ENCODE data around the gene GPR25. TPM values are rescaled to one million over a fixed set of nuclear protein-coding genes. Genes with fewer than 3 reads are reported as not detected.

Gene GPR25
- total and polyA plus RNA-seq, 5 donors from 2014 or later: 1.2 to 41.0 (median 21.4) TPM

DNA sequence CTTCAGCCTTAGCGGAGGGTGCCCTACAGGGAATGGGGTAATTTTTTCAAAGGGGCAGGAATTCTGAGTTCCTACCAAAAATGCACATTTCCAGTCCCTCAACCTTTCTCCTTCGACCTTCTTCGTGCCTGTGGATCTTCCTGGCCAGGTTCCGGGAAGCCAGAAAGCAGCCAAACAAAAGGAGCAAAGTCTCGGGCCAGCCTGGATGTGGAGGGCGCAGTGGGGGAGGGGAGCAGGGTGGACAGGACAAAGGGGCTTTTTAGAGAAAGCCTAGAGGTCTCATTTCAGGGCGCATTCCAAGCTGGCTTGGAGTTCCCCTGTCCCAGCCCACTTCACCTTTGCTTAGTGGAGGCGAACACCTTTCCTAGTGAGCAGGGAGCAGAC, 19.0 kb downstream of the GPR25 start:
- Histone ChIP-seq H3K27ac (ENCODE audit: insufficient read depth, low read length, poor library complexity, severe bottlenecking) (no peak overlapping the region), H3K36me3 (ENCODE audit: control insufficient read depth, insufficient read depth, low read length) (no peaks in the 10 kb centered on the region), H3K4me3 (ENCODE audit: low read depth, low read length) (no peak overlapping the region), H3K9me3 (ENCODE audit: control insufficient read depth in 2 of 2, low read length in 2 of 2) (no peaks in the 10 kb centered on the region), H3K4me1 (ENCODE audit: control insufficient read depth, insufficient read depth, low read length, poor library complexity, severe bottlenecking) (peaks cover 45% of the 10 kb centered on the region), H3K27me3 (ENCODE audit: control insufficient read depth, insufficient read depth, low read length) (peaks cover 13% of the 10 kb centered on the region)
- ATAC-seq (ENCODE audit: low read depth in 2 of 2): no peak
- H3K27ac Mint-ChIP-seq: peak overlapping the region in 2 of 3 donors; percentile 49 to 51
- H3K4me3 Mint-ChIP-seq: peak overlapping the region; percentile 10 to 83 (median 76)
- H3K9me3 Mint-ChIP-seq: no peaks in the 10 kb centered on the region
- no peak for DNase-seq
- H3K4me1 Mint-ChIP-seq: peaks cover 9 to 56% (median 33%) of the 10 kb centered on the region in 4 donors
- no peaks in the 10 kb centered on the region for H3K36me3 Mint-ChIP-seq
- H3K27me3 Mint-ChIP-seq: peaks cover 60% of the 10 kb centered on the region

DNA sequence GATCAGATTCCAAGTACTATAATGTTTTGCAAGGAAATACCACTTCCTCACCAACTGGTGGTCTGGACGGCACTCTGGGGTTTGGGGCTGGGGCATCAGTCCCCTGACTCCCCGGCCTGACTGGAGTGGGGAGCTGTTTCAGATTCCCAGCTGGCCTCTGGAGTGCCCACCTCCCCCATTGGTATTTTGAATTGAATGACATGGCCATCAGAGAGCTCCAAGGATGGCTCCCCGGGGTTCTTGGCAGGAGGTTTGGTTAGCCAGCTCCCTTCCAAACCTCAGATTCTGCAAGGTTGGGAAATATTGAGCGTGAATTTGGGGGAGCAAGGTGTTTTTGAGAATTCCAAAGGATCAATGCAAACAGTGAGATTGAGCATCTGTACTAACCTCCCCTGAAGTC, 19.8 kb downstream of the GPR25 start:
- Histone ChIP-seq H3K36me3 (ENCODE audit: control insufficient read depth, insufficient read depth, low read length) (no peaks in the 10 kb centered on the region), H3K4me1 (ENCODE audit: control insufficient read depth, insufficient read depth, low read length, poor library complexity, severe bottlenecking) (peaks cover 37% of the 10 kb centered on the region), H3K4me3 (ENCODE audit: low read depth, low read length) (no peak overlapping the region), H3K27me3 (ENCODE audit: control insufficient read depth, insufficient read depth, low read length) (peaks cover 13% of the 10 kb centered on the region), H3K27ac (ENCODE audit: insufficient read depth, low read length, poor library complexity, severe bottlenecking) (no peak overlapping the region), H3K9me3 (ENCODE audit: control insufficient read depth in 2 of 2, low read length in 2 of 2) (no peaks in the 10 kb centered on the region)
- peak overlapping the region in 1 of 3 donors; percentile 49 for H3K27ac Mint-ChIP-seq
- DNase-seq (no peak), ATAC-seq (ENCODE audit: low read depth in 2 of 2) (no peak)
- no peaks in the 10 kb centered on the region for H3K9me3 Mint-ChIP-seq
- peaks cover 65% of the 10 kb centered on the region for H3K27me3 Mint-ChIP-seq
- no peaks in the 10 kb centered on the region for H3K36me3 Mint-ChIP-seq
- H3K4me1 Mint-ChIP-seq: peaks cover 9 to 50% (median 29%) of the 10 kb centered on the region in 4 donors
- peak overlapping the region in 2 of 4 donors; percentile 13 to 14 for H3K4me3 Mint-ChIP-seq

DNA sequence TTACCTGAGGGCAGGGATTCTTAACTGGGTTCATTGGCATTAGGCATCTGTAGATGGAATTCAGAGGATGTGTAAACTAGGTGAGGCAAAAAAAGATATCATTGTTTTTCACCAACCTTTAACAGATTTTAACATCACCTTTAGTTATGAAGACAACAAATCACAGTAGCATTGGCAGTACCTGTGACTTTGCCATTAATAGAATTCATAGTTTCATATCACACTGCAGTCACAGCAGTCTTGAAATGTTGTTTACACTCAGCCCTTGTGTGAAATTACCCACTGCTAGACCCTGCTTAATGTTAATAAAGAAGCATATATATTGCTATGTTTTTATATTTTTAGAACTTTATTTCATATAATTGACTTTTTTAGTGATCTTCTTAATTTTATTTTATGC, 20.2 kb downstream of the GPR25 start:
- peaks cover 33% of the 10 kb centered on the region for H3K4me1 ChIP-seq (ENCODE audit: control insufficient read depth, insufficient read depth, low read length, poor library complexity, severe bottlenecking)
- peaks cover 13% of the 10 kb centered on the region for H3K27me3 ChIP-seq (ENCODE audit: control insufficient read depth, insufficient read depth, low read length)
- no peaks in the 10 kb centered on the region for H3K36me3 ChIP-seq (ENCODE audit: control insufficient read depth, insufficient read depth, low read length)
- H3K4me3 ChIP-seq (ENCODE audit: low read depth, low read length): no peak overlapping the region
- no peak for ATAC-seq (ENCODE audit: low read depth in 2 of 2)
- Mint-ChIP-seq H3K9me3 (no peaks in the 10 kb centered on the region), H3K36me3 (no peaks in the 10 kb centered on the region), H3K4me3 (peak overlapping the region in 2 of 4 donors; percentile 13 to 14), H3K27me3 (peaks cover 68% of the 10 kb centered on the region), H3K27ac (no peak overlapping the region), H3K4me1 (peaks cover 9 to 46% (median 25%) of the 10 kb centered on the region in 4 donors)
- no peak for DNase-seq
- no peak overlapping the region for H3K27ac ChIP-seq (ENCODE audit: insufficient read depth, low read length, poor library complexity, severe bottlenecking)
- H3K9me3 ChIP-seq (ENCODE audit: control insufficient read depth in 2 of 2, low read length in 2 of 2): no peaks in the 10 kb centered on the region

DNA sequence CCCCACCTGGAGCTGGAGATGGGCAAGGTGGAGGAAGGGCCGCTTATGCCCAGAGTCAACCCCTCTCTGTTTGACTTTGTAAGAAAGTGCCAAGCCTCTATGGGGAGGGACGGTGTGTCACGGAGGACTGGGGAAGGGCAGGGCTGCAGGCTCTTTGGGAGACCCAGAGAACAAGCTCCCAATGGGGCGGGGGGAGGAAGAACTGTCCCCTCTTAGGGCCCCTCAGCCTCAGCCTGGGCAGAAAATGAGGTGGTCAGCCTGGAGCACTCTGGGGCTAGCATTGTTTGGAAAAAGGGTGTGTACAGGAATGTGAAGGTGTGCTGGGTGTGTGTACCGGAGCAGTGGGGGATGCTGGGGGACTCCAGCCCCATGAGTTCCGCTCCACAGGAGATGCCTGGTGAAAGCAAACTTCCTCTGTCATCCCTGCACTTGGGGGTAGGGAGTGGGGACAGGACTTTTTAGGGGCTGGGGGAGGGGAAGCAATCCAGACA, 20.7 kb downstream of the GPR25 start:
- Histone ChIP-seq H3K27me3 (ENCODE audit: control insufficient read depth, insufficient read depth, low read length) (peaks cover 13% of the 10 kb centered on the region), H3K4me1 (ENCODE audit: control insufficient read depth, insufficient read depth, low read length, poor library complexity, severe bottlenecking) (peaks cover 28% of the 10 kb centered on the region), H3K36me3 (ENCODE audit: control insufficient read depth, insufficient read depth, low read length) (no peaks in the 10 kb centered on the region), H3K9me3 (ENCODE audit: control insufficient read depth in 2 of 2, low read length in 2 of 2) (no peaks in the 10 kb centered on the region), H3K4me3 (ENCODE audit: low read depth, low read length) (no peak overlapping the region), H3K27ac (ENCODE audit: insufficient read depth, low read length, poor library complexity, severe bottlenecking) (no peak overlapping the region)
- Mint-ChIP-seq H3K27ac (no peak overlapping the region), H3K9me3 (no peaks in the 10 kb centered on the region), H3K4me1 (peaks cover 9 to 41% (median 20%) of the 10 kb centered on the region in 4 donors), H3K27me3 (peaks cover 67% of the 10 kb centered on the region), H3K36me3 (no peaks in the 10 kb centered on the region), H3K4me3 (no peak overlapping the region)
- DNase-seq (no peak), ATAC-seq (ENCODE audit: low read depth in 2 of 2) (no peak)

GRCh38 chr1:200894712-200895442, 22.1 kb downstream of the GPR25 start, which contains the start of gene INAVA:
TSS of gene INAVA (plus strand) at chr1:200894900. CDS start at chr1:200898401, 3,501 bp downstream.
- H3K9me3 ChIP-seq (ENCODE audit: control insufficient read depth in 2 of 2, low read length in 2 of 2): no peaks in the 10 kb centered on the region
- Mint-ChIP-seq H3K36me3 (no peaks in the 10 kb centered on the region), H3K4me3 (no peak within 1 kb of the TSS), H3K27me3 (peaks cover 65% of the 10 kb centered on the region), H3K27ac (peak within 1 kb of the TSS in 1 of 3 donors; percentile 60), H3K9me3 (no peaks in the 10 kb centered on the region), H3K4me1 (peaks cover 0 to 27% (median 7%) of the 10 kb centered on the region in 4 donors)
- ATAC-seq (ENCODE audit: low read depth in 2 of 2) (no peak), DNase-seq (no peak)
- H3K4me1 ChIP-seq (ENCODE audit: control insufficient read depth, insufficient read depth, low read length, poor library complexity, severe bottlenecking): peaks cover 15% of the 10 kb centered on the region
- peaks cover 15% of the 10 kb centered on the region for H3K27me3 ChIP-seq (ENCODE audit: control insufficient read depth, insufficient read depth, low read length)
- no peaks in the 10 kb centered on the region for H3K36me3 ChIP-seq (ENCODE audit: control insufficient read depth, insufficient read depth, low read length)
- H3K4me3 ChIP-seq (ENCODE audit: low read depth, low read length): no peak within 1 kb of the TSS
- no peak within 1 kb of the TSS for H3K27ac ChIP-seq (ENCODE audit: insufficient read depth, low read length, poor library complexity, severe bottlenecking)

DNA sequence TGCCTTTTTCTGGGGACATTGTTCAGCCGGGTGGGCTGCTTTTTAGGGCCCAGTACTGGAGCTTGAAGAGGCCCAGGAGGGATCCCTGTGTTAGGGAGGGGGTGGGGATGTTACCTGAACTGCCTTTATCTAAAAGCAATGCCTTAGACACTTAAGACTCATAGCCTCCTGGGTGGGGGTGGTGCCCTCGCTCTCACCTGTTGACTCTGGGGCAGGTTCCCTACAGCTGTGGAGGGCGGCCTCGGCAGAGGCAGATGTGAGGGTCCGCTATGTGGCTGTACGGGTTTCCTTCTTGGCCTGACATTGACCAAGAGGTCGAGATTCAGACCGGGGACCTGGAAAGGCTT, 22.6 kb downstream of the GPR25 start:
- no peak overlapping the region for H3K4me3 ChIP-seq (ENCODE audit: low read depth, low read length)
- H3K4me1 ChIP-seq (ENCODE audit: control insufficient read depth, insufficient read depth, low read length, poor library complexity, severe bottlenecking): peaks cover 15% of the 10 kb centered on the region
- no peak overlapping the region for H3K4me3 Mint-ChIP-seq
- peaks cover 0 to 21% (median 4%) of the 10 kb centered on the region in 4 donors for H3K4me1 Mint-ChIP-seq
- H3K27me3 ChIP-seq (ENCODE audit: control insufficient read depth, insufficient read depth, low read length): peaks cover 14% of the 10 kb centered on the region
- DNase-seq (no peak), ATAC-seq (ENCODE audit: low read depth in 2 of 2) (no peak)
- no peaks in the 10 kb centered on the region for H3K36me3 Mint-ChIP-seq
- H3K9me3 ChIP-seq (ENCODE audit: control insufficient read depth in 2 of 2, low read length in 2 of 2): no peaks in the 10 kb centered on the region
- no peak overlapping the region for H3K27ac Mint-ChIP-seq
- no peaks in the 10 kb centered on the region for H3K9me3 Mint-ChIP-seq
- no peaks in the 10 kb centered on the region for H3K36me3 ChIP-seq (ENCODE audit: control insufficient read depth, insufficient read depth, low read length)
- no peak overlapping the region for H3K27ac ChIP-seq (ENCODE audit: insufficient read depth, low read length, poor library complexity, severe bottlenecking)
- H3K27me3 Mint-ChIP-seq: peaks cover 65% of the 10 kb centered on the region

DNA sequence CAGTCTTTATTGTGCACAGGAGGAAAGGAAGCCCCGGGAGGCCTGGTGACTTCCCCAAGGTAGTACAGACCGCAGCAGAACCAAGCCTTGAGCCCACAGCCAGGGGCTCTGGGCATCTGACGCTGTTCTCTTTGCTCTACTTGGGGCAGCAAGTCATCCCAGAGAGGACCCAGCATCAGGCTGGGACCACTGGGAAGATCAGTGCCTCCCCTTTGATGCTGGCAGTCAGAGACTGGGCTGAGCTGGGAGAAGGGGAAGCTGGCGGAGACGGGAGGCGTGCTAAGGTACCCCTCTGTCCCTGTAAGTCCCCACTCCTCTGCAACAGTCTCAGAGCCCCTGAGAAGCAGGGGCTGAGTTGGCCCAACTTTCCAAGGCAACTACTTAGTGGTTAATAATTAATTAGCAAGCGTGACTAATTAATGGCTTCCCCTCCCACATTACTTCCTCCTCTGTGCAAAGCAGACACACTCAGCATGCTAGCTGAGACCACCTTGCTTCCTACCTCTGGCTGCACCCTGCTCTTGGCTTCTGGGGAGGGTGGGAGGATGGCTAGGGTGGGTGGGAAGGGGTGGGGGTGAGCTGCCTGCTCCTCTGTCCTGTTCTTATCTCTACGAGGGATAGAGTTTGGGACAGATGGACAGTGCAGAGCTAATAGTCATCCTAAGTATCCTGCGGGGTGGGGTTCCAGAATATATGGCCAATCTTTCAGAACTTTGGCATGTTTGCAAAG, 23.2 kb downstream of the GPR25 start:
- no peak overlapping the region for H3K4me3 Mint-ChIP-seq

More for the DNA sequence above, 23.2 kb downstream of the GPR25 start:
- Histone ChIP-seq H3K9me3 (ENCODE audit: control insufficient read depth in 2 of 2, low read length in 2 of 2) (no peaks in the 10 kb centered on the region), H3K27ac (ENCODE audit: insufficient read depth, low read length, poor library complexity, severe bottlenecking) (no peak overlapping the region), H3K4me1 (ENCODE audit: control insufficient read depth, insufficient read depth, low read length, poor library complexity, severe bottlenecking) (peaks cover 9% of the 10 kb centered on the region), H3K27me3 (ENCODE audit: control insufficient read depth, insufficient read depth, low read length) (peaks cover 13% of the 10 kb centered on the region), H3K36me3 (ENCODE audit: control insufficient read depth, insufficient read depth, low read length) (no peaks in the 10 kb centered on the region), H3K4me3 (ENCODE audit: low read depth, low read length) (no peak overlapping the region)
- Mint-ChIP-seq H3K36me3 (no peaks in the 10 kb centered on the region), H3K27me3 (peaks cover 60% of the 10 kb centered on the region), H3K9me3 (no peaks in the 10 kb centered on the region), H3K27ac (no peak overlapping the region), H3K4me1 (peaks cover 0 to 17% (median 0%) of the 10 kb centered on the region in 4 donors)
- ATAC-seq (ENCODE audit: low read depth in 2 of 2) (no peak), DNase-seq (no peak)
